Liver (tissue), 9 donors: Measurements from ENCODE around the gene TTYH1. TPM values are rescaled to one million over a fixed set of nuclear protein-coding genes. Genes with fewer than 3 reads are reported as not detected.

Experiments used
- DNase-seq: peaks from one replicate; pipeline ENCODE4 v3.0.0-alpha.2; 2017; ENCODE audit warnings: low spot score
- H3K27ac ChIP-seq, 2 donors: one replicate each; pipeline ENCODE4 v1.7.0; 2013; ENCODE audit warnings: inconsistent platforms in 2 of 2, low read length in 2 of 2, control low read depth in 1 of 2, low read depth in 1 of 2, mild to moderate bottlenecking in 1 of 2
- H3K27me3 ChIP-seq, 4 donors: one replicate each; pipeline versions ENCODE4 v1.6.1 to v1.7.0; 2013; ENCODE audit warnings: low read length in 3 of 4, inconsistent platforms in 1 of 4, mild to moderate bottlenecking in 1 of 4, moderate library complexity in 1 of 4; ENCODE audit not compliant: control insufficient read depth in 4 of 4, insufficient read depth in 4 of 4
- H3K36me3 ChIP-seq, 4 donors: one replicate each; pipeline versions ENCODE4 v1.6.1 to v1.7.0; 2013; ENCODE audit warnings: low read length in 3 of 4, mild to moderate bottlenecking in 3 of 4, low read depth in 1 of 4, moderate library complexity in 1 of 4; ENCODE audit not compliant: control insufficient read depth in 4 of 4, insufficient read depth in 3 of 4
- H3K4me1 ChIP-seq, 4 donors: one replicate each; pipeline versions ENCODE4 v1.6.1 to v1.7.0; 2013; ENCODE audit warnings: low read length in 3 of 4, mild to moderate bottlenecking in 3 of 4, moderate library complexity in 1 of 4; ENCODE audit not compliant: control insufficient read depth in 4 of 4, insufficient read depth in 4 of 4
- H3K4me3 ChIP-seq, 3 donors: one replicate each; pipeline versions ENCODE4 v1.6.1 to v1.7.0; 2013; ENCODE audit warnings: low read length in 3 of 3, control low read depth in 1 of 3, low read depth in 1 of 3, mild to moderate bottlenecking in 1 of 3
- H3K9ac ChIP-seq, 2 donors: one replicate each; pipeline ENCODE4 v1.7.0; 2013; ENCODE audit warnings: low read length in 2 of 2, mild to moderate bottlenecking in 2 of 2, moderate library complexity in 2 of 2, control low read depth in 1 of 2, low read depth in 1 of 2
- H3K9me3 ChIP-seq, 4 donors: one replicate each; pipeline versions ENCODE4 v1.6.1 to v1.7.0; 2013; ENCODE audit warnings: low read length in 3 of 4; ENCODE audit not compliant: control insufficient read depth in 4 of 4
- EGR1 ChIP-seq, 2 donors: IDR thresholded peaks; 2 replicates each; pipeline ENCODE4 v1.6.1; 2016 to 2018; ENCODE audit warnings: antibody characterized with exemption in 2 of 2, low read depth in 2 of 2
- FOXA1 ChIP-seq: IDR thresholded peaks from 2 replicates; pipeline ENCODE4 v1.6.1; 2016; ENCODE audit warnings: antibody characterized with exemption
- FOXA2 ChIP-seq: IDR thresholded peaks from 2 replicates; pipeline ENCODE4 v1.6.1; 2016; ENCODE audit warnings: antibody characterized with exemption
- GABPA ChIP-seq, 2 donors: IDR thresholded peaks in 1 of 2; conservative IDR thresholded peaks in 1 of 2; 2 replicates each; pipeline ENCODE4 v1.6.1; 2016; ENCODE audit warnings: antibody characterized with exemption in 2 of 2, mild to moderate bottlenecking in 1 of 2, moderate library complexity in 1 of 2
- HNF4A ChIP-seq, 2 donors: conservative IDR thresholded peaks; 2 replicates each; pipeline ENCODE4 v1.6.1; 2016; ENCODE audit warnings: antibody characterized with exemption in 2 of 2, mild to moderate bottlenecking in 2 of 2
- HNF4G ChIP-seq: IDR thresholded peaks from 2 replicates; pipeline ENCODE4 v1.6.1; 2016; ENCODE audit warnings: antibody characterized with exemption
- JUND ChIP-seq, 2 donors: IDR thresholded peaks; 2 replicates each; pipeline ENCODE4 v1.6.1; 2016; ENCODE audit warnings: antibody characterized with exemption in 2 of 2
- NR2F2 ChIP-seq: IDR thresholded peaks from 2 replicates; pipeline ENCODE4 v1.6.1; 2016; ENCODE audit warnings: antibody characterized with exemption
- RAD21 ChIP-seq, 2 donors: IDR thresholded peaks; 2 replicates each; pipeline ENCODE4 v1.6.1; 2016; ENCODE audit warnings: antibody characterized with exemption in 2 of 2, mild to moderate bottlenecking in 2 of 2
- RXRA ChIP-seq, 2 donors: IDR thresholded peaks; 2 replicates each; pipeline ENCODE4 v1.6.1; 2017 to 2018; ENCODE audit warnings: antibody characterized with exemption in 2 of 2, mild to moderate bottlenecking in 1 of 2
- TAF1 ChIP-seq: conservative IDR thresholded peaks from 2 replicates; pipeline ENCODE4 v1.6.1; 2016; ENCODE audit warnings: antibody characterized with exemption, mild to moderate bottlenecking
- WGBS: extraction: QIAGEN DNeasy Blood & Tissue Kit; methylation state at CpG from one replicate; pipeline ENCODE4 v1.1.7; 2013; 5-methylcytosine and 5-hydroxymethylcytosine counted together
- polyA plus RNA-seq, 2 donors: library from polyadenylated mRNA; stranded (reverse) in 1 of 2; unstranded in 1 of 2; fragments of 200-250 nt in 1 of 2; fragments of >200 nt in 1 of 2; fragmentation: Nextera tagmentation in 1 of 2; extraction: Ambion mirVana in 1 of 2; gene quantifications; one replicate each; pipeline versions ENCODE4 v1.2.1 to v1.2.3, GENCODE V29; 2013 to 2015
- total RNA-seq, 2 donors: library from RNA; depleted of rRNA; stranded (reverse); fragments of >200 nt; gene quantifications; one replicate each; pipeline ENCODE4 v1.2.3, GENCODE V29; 2014
- TF ChIP-seq, protein P1 (sequence below): IDR thresholded peaks from 2 replicates; pipeline ENCODE4 v1.6.1; 2016; ENCODE audit warnings: antibody characterized with exemption, mild to moderate bottlenecking
- TF ChIP-seq, protein P2 (sequence below): IDR thresholded peaks from 2 replicates; pipeline ENCODE4 v1.6.1; 2016; ENCODE audit warnings: antibody characterized with exemption
- TF ChIP-seq, protein P3 (sequence below): IDR thresholded peaks from 2 replicates; pipeline ENCODE4 v1.6.1; 2016; ENCODE audit warnings: antibody characterized with exemption
- donor health status: healthy.
- donor health status: healthy.
- donor health status: healthy.
- donor health status: healthy.
- donor health status: healthy.

Gene TTYH1
- total and polyA plus RNA-seq, 4 donors = 0.28 to 1.1 (median 0.61) TPM

GRCh38 chr19:54458648-54459281, 43.5 kb downstream of the TTYH1 start:
- Histone ChIP-seq H3K9ac (no peak overlapping the region), H3K4me1 (peaks cover 3 to 15% (median 10%) of the 10 kb centered on the region in 4 donors), H3K27ac (no peak overlapping the region), H3K27me3 (no peaks in the 10 kb centered on the region), H3K9me3 (no peaks in the 10 kb centered on the region), H3K4me3 (no peak overlapping the region), H3K36me3 (peaks cover 46 to 77% (median 60%) of the 10 kb centered on the region in 4 donors)
- no peak for DNase-seq
- no peak for TF ChIP-seq FOXA1
- TF ChIP-seq GABPA (IDR thresholded peaks at IDR 0.05 in 1 of 2, conservative IDR thresholded peaks at IDR 0.05 in 1 of 2) = no peak
- no peak for TF ChIP-seq TAF1
- TF ChIP-seq HNF4G = no peak
- TF ChIP-seq RXRA (IDR thresholded peaks at IDR 0.05) = no peak
- TF ChIP-seq, protein P1, sequence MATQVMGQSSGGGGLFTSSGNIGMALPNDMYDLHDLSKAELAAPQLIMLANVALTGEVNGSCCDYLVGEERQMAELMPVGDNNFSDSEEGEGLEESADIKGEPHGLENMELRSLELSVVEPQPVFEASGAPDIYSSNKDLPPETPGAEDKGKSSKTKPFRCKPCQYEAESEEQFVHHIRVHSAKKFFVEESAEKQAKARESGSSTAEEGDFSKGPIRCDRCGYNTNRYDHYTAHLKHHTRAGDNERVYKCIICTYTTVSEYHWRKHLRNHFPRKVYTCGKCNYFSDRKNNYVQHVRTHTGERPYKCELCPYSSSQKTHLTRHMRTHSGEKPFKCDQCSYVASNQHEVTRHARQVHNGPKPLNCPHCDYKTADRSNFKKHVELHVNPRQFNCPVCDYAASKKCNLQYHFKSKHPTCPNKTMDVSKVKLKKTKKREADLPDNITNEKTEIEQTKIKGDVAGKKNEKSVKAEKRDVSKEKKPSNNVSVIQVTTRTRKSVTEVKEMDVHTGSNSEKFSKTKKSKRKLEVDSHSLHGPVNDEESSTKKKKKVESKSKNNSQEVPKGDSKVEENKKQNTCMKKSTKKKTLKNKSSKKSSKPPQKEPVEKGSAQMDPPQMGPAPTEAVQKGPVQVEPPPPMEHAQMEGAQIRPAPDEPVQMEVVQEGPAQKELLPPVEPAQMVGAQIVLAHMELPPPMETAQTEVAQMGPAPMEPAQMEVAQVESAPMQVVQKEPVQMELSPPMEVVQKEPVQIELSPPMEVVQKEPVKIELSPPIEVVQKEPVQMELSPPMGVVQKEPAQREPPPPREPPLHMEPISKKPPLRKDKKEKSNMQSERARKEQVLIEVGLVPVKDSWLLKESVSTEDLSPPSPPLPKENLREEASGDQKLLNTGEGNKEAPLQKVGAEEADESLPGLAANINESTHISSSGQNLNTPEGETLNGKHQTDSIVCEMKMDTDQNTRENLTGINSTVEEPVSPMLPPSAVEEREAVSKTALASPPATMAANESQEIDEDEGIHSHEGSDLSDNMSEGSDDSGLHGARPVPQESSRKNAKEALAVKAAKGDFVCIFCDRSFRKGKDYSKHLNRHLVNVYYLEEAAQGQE = no peak
- TF ChIP-seq HNF4A (conservative IDR thresholded peaks at IDR 0.05) = no peak
- TF ChIP-seq NR2F2 = no peak
- no peak for TF ChIP-seq RAD21 (IDR thresholded peaks at IDR 0.05)
- TF ChIP-seq, protein P2, sequence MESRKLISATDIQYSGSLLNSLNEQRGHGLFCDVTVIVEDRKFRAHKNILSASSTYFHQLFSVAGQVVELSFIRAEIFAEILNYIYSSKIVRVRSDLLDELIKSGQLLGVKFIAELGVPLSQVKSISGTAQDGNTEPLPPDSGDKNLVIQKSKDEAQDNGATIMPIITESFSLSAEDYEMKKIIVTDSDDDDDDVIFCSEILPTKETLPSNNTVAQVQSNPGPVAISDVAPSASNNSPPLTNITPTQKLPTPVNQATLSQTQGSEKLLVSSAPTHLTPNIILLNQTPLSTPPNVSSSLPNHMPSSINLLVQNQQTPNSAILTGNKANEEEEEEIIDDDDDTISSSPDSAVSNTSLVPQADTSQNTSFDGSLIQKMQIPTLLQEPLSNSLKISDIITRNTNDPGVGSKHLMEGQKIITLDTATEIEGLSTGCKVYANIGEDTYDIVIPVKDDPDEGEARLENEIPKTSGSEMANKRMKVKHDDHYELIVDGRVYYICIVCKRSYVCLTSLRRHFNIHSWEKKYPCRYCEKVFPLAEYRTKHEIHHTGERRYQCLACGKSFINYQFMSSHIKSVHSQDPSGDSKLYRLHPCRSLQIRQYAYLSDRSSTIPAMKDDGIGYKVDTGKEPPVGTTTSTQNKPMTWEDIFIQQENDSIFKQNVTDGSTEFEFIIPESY = no peak
- no peak for TF ChIP-seq FOXA2
- TF ChIP-seq JUND (IDR thresholded peaks at IDR 0.05) = no peak
- TF ChIP-seq, protein P3, sequence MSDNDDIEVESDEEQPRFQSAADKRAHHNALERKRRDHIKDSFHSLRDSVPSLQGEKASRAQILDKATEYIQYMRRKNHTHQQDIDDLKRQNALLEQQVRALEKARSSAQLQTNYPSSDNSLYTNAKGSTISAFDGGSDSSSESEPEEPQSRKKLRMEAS = no peak
- no peak for TF ChIP-seq EGR1 (IDR thresholded peaks at IDR 0.05; ENCODE audit: low read depth in 2 of 2)
- 94% methylated on average over 11 of the region's 11 CpGs for WGBS

GRCh38 chr19:54459282-54460229, 44.3 kb downstream of the TTYH1 start:
- TF ChIP-seq, protein P1 = no peak
- no peak for TF ChIP-seq HNF4A (conservative IDR thresholded peaks at IDR 0.05)
- 86% methylated on average over 16 of the region's 16 CpGs for WGBS
- no peak for DNase-seq
- Histone ChIP-seq H3K4me3 (no peak overlapping the region), H3K9ac (no peak overlapping the region), H3K27me3 (no peaks in the 10 kb centered on the region), H3K9me3 (no peaks in the 10 kb centered on the region), H3K36me3 (peaks cover 38 to 69% (median 54%) of the 10 kb centered on the region in 4 donors), H3K27ac (no peak overlapping the region), H3K4me1 (peaks cover 5 to 22% (median 15%) of the 10 kb centered on the region in 4 donors)
